ENCODE results near the gene ARRDC1.

- TF ChIP-seq BCL11B (tag by site-specific recombination; IDR thresholded peaks at IDR 0.05; ENCODE audit: low read depth) (no peak), ZNF664 (tag by site-specific recombination; IDR thresholded peaks at IDR 0.05) (no peak)
- TF ChIP-seq, protein P1, sequence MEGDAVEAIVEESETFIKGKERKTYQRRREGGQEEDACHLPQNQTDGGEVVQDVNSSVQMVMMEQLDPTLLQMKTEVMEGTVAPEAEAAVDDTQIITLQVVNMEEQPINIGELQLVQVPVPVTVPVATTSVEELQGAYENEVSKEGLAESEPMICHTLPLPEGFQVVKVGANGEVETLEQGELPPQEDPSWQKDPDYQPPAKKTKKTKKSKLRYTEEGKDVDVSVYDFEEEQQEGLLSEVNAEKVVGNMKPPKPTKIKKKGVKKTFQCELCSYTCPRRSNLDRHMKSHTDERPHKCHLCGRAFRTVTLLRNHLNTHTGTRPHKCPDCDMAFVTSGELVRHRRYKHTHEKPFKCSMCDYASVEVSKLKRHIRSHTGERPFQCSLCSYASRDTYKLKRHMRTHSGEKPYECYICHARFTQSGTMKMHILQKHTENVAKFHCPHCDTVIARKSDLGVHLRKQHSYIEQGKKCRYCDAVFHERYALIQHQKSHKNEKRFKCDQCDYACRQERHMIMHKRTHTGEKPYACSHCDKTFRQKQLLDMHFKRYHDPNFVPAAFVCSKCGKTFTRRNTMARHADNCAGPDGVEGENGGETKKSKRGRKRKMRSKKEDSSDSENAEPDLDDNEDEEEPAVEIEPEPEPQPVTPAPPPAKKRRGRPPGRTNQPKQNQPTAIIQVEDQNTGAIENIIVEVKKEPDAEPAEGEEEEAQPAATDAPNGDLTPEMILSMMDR (tag by site-specific recombination; IDR thresholded peaks at IDR 0.05), result no peak
Observed at GRCh38 chr9:137575716-137576411, 29.6 kb upstream of the ARRDC1 start.
